HL-60 (cell line): ENCODE measurements around the gene POC1B.
A peak's percentile ranks its signal among the peaks of the same experiment; 100 is the strongest.

ENCODE experiments used
- DNase-seq, 2 experiments: peaks; one replicate each; pipeline ENCODE4 v3.0.0-alpha.2; 2010 to 2020; ENCODE audit warnings: low read depth in 1 of 2, low spot score in 1 of 2
- H3K27ac ChIP-seq: fragments of 250-450 bp; sonication (Bioruptor Pico); replicated peaks from 2 replicates; pipeline ENCODE4 v1.5.1; 2020; ENCODE audit warnings: mild to moderate bottlenecking, moderate library complexity
- H3K27me3 ChIP-seq: fragments of 250-450 bp; sonication (Bioruptor Pico); 2 replicates; pipeline ENCODE4 v1.5.1; 2021; ENCODE audit warnings: mild to moderate bottlenecking, moderate library complexity; ENCODE audit not compliant: insufficient read depth, poor library complexity, severe bottlenecking
- H3K4me3 ChIP-seq: replicated peaks from 2 replicates; pipeline ENCODE4 v1.5.1; 2011; ENCODE audit warnings: mild to moderate bottlenecking, control low read depth, low read length; ENCODE audit not compliant: insufficient read depth
- GABPA ChIP-seq: IDR thresholded peaks from 2 replicates; pipeline ENCODE4 v1.6.1; 2012; ENCODE audit warnings: low read depth
- POLR2AphosphoS5 ChIP-seq: IDR thresholded peaks from 2 replicates; pipeline ENCODE4 v1.6.1; 2012; ENCODE audit warnings: low read depth
- SPI1 ChIP-seq: IDR thresholded peaks from 2 replicates; pipeline ENCODE4 v1.6.1; 2012; ENCODE audit warnings: low read depth, mild to moderate bottlenecking, borderline replicate concordance
- TF ChIP-seq, protein P1 (sequence below): IDR thresholded peaks from one replicate; pipeline ENCODE4 v1.5.1; 2011; ENCODE audit warnings: low read length, control low read depth, inconsistent platforms; ENCODE audit not compliant: insufficient read depth
- TF ChIP-seq, protein P2 (sequence below): IDR thresholded peaks from 2 replicates; pipeline ENCODE4 v1.6.1; 2012; ENCODE audit warnings: low read depth; ENCODE audit not compliant: insufficient replicate concordance

POC1B gene

DNA sequence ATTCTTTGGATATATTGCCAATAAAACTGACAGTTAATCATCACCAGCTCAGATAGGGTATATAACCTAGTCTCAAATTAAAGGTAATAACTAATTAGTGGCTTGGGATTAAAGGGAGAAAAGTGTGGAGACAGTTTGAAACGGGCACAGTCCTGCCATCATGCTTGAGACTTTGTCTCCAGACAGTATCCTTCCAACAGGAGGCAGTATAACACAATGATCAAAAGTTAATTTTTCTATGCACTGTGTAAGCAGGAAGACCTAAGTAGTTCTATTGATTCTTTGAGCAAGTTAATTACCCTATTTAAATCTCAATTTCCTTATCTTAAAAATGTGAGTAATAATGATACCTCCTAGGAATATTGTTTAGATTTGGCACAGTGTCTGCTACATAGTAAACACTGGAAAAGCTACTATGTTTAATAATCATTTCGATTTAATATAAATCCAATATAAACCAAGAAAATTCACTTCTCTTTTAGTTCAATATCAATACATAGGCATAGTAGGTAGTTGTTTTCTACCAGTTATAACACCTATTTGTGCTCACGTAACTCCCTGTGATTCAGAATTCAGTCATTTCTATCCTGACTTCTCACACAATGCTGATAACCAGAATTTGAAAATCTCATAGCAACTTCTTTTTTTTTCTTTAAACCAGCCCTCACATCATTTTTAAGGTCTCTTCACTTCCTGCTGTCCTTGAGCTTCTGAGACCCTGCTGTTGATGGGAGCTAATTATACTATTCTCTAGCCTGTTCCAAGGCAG is 54.9 kb downstream of the POC1B start:
- Histone ChIP-seq H3K27me3 (no peaks in the 10 kb centered on the region), H3K4me3 (no peak overlapping the region), H3K27ac (no peak overlapping the region)
- peak; percentile 34 to 38 for DNase-seq
- TF ChIP-seq, protein P1, sequence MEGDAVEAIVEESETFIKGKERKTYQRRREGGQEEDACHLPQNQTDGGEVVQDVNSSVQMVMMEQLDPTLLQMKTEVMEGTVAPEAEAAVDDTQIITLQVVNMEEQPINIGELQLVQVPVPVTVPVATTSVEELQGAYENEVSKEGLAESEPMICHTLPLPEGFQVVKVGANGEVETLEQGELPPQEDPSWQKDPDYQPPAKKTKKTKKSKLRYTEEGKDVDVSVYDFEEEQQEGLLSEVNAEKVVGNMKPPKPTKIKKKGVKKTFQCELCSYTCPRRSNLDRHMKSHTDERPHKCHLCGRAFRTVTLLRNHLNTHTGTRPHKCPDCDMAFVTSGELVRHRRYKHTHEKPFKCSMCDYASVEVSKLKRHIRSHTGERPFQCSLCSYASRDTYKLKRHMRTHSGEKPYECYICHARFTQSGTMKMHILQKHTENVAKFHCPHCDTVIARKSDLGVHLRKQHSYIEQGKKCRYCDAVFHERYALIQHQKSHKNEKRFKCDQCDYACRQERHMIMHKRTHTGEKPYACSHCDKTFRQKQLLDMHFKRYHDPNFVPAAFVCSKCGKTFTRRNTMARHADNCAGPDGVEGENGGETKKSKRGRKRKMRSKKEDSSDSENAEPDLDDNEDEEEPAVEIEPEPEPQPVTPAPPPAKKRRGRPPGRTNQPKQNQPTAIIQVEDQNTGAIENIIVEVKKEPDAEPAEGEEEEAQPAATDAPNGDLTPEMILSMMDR, result peak; percentile 25
- TF ChIP-seq POLR2AphosphoS5, result no peak

DNA sequence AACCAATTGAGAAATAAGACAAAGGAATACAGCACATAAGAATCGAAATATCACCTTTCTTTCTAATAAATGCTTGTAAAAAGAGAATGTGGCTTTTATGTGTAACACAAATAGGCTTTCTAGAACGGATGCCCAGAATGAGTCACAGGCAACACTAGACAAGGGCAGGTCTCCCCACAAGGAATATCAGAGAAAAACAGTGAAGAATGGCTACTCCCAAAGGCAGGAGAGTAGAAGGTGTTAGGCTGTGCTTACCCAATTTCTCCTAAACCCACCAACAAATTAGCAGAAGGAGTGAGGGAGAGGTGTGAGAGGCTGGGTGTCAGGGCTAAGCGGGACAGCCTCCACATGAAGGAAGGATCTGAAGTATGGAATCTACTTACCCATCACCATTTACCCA is 56.5 kb downstream of the POC1B start:
- Histone ChIP-seq H3K4me3 (no peak overlapping the region), H3K27me3 (no peaks in the 10 kb centered on the region), H3K27ac (no peak overlapping the region)
- DNase-seq, result no peak
- TF ChIP-seq, protein P2, sequence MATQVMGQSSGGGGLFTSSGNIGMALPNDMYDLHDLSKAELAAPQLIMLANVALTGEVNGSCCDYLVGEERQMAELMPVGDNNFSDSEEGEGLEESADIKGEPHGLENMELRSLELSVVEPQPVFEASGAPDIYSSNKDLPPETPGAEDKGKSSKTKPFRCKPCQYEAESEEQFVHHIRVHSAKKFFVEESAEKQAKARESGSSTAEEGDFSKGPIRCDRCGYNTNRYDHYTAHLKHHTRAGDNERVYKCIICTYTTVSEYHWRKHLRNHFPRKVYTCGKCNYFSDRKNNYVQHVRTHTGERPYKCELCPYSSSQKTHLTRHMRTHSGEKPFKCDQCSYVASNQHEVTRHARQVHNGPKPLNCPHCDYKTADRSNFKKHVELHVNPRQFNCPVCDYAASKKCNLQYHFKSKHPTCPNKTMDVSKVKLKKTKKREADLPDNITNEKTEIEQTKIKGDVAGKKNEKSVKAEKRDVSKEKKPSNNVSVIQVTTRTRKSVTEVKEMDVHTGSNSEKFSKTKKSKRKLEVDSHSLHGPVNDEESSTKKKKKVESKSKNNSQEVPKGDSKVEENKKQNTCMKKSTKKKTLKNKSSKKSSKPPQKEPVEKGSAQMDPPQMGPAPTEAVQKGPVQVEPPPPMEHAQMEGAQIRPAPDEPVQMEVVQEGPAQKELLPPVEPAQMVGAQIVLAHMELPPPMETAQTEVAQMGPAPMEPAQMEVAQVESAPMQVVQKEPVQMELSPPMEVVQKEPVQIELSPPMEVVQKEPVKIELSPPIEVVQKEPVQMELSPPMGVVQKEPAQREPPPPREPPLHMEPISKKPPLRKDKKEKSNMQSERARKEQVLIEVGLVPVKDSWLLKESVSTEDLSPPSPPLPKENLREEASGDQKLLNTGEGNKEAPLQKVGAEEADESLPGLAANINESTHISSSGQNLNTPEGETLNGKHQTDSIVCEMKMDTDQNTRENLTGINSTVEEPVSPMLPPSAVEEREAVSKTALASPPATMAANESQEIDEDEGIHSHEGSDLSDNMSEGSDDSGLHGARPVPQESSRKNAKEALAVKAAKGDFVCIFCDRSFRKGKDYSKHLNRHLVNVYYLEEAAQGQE, result no peak
- TF ChIP-seq, protein P1, result no peak
- TF ChIP-seq SPI1 (no peak), GABPA (no peak), POLR2AphosphoS5 (no peak)

DNA sequence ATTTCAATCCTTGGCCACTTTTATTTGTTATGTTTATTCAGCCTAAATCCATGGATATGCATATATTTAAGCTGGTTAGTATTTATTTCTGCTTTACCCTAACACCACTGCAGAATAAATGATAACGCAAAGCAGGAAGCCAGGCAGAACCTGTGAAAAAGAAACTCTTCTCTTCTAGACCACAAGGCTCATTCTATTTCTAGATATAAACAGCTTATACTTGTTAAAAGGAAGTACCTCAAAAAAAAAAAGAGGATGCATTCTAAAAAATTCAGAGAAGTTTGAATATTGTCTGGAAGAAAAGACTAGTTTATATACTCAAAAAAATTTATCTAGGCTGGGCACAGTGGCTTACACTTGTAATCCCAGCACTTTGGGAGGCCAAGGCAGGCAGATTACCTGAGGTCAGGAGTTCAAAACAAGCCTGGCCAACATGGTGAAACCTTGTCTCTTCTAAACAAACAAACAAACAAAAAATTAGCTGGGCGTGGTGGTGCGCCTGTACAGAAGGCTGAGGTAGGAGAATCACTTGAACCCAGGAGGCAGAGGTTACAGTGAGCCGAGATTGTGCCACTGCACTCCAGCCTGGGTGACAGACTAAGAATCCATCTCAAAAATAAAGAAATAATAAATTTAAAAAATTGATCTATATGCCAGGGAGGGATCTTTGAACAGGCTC is 57.1 kb downstream of the POC1B start:
- no peak overlapping the region for H3K4me3 ChIP-seq
- TF ChIP-seq POLR2AphosphoS5 (no peak), SPI1 (no peak), GABPA (no peak)
- TF ChIP-seq, protein P2, result no peak
- TF ChIP-seq, protein P1, result no peak
- H3K27me3 ChIP-seq, result no peaks in the 10 kb centered on the region
- H3K27ac ChIP-seq, result no peak overlapping the region
- DNase-seq, result no peak
